T1000 (cell line): ENCODE measurements around the gene ITCH.
A peak's percentile ranks its signal among the peaks of the same experiment; 100 is the strongest.
"Not testable (repeated sequence)": the region's sequence is repeated elsewhere in the genome, so short reads cannot be mapped to it uniquely, and the experiment has no call there.

Experiments
- DNase-seq: peaks from one replicate; lab custom pipeline; 2025; ENCODE audit warnings: mixed read lengths; lab: John Stamatoyannopoulos, UW

ITCH gene

DNA sequence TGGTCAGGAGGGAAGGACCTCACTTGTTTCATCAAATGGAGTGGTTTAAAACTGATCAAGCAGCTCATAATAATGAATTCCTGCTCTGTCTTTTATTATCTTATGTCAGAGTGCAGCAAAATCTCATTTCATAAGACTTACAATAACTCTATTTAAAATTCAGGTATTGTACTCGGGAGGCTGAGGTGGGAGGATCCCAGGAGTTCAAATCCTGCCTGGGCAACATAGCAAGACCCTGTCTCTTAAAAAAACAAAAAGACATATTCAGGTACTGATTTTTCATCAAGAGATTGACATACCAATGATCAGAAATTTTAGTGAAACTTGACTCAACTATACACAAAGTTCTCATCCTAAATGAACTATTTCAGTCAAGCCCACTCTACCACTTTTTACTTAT, 147.5 kb downstream of the ITCH start:
- DNase-seq = no peak

- no peak for DNase-seq
Measured at GRCh38 chr20:34511891-34512265, 148.8 kb downstream of the ITCH start.

GRCh38 chr20:34512266-34512954, 149.3 kb downstream of the ITCH start:
- no peak for DNase-seq

GRCh38 chr20:34512955-34513419, 149.9 kb downstream of the ITCH start:
- DNase-seq = no peak

DNA sequence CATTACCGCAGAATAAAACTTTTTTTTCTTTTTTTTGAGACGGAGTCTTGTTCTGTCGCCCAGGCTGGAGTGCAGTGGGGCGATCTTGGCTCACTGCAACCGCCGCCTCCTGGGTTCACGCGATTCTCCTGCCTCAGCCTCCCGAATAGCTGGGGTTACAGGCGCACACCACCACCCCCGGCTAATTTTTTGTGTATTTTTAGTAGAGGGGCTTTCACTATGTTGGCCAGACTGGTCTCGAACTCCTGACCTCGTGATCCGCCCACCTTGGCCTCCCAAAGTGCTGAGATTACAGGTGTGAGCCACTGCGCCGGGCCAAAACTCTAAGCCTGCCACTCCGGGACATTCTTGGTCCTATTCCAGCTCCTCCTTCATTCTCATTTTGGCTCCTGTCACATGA, 151.0 kb downstream of the ITCH start:
- DNase-seq = not testable (repeated sequence)

DNA sequence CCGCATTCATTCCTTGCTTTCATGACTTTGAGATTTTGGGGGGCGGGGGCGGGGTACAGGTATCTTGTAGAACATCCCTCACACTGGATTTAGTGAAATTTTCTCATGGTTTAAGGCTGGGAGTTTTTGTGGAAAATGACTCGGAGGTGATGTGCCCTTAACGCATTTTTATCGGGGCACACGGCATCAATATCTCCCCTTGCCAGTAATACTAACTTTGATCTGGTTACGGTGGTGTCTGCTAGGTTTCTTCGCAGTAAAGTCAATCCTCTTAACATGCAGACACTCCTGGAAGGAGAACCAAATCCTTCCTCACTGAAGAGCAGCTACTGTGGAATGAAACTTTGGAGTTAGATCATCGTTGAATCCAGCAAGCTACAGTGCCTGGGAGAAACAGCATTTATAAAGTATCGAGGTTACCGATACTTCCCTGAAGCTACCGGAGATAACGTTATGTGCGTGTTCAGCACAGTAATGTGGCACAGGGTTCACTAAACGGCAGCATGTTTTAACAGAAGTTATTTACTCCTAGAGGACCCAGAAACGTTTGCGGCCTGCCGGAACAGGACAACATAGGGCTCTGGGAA, 151.9 kb downstream of the ITCH start:
- no peak for DNase-seq

DNA sequence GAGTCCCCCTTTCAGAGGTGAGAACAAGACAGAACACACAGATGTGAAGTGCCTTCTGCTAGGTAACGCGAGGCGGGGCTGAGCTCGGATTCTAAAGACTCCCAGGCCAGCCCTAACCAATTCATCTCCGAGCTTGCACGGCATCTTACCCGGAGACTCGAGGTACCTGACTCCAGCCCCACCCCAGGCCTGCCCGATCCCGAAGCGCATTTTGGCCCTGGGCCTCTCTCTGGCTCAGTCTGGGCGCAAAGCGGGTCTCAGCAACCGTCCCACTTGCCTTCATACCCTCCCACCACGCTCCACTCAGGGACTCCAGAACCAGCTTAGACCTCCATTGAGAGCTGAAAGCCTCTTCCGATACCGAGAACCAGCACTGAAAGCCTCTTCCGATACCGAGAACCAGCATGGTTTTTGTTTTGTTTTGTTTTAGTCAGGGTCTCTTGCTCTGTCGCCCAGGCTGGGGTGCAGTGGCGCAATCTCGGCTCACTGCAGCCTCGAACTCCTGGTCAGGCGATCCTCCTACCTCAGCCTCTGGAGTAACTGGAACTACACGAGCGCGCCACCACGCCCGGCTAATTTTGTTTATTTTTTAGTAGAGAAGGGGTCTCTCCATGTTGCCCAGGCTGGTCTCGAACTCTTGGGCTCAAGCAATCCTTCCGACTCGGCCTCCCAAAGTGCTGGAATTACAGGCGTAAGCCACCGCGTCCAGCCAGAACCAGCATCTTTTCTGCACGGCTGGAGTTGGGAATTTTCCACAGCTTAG, 152.6 kb downstream of the ITCH start:
- no peak for DNase-seq

GRCh38 chr20:34516247-34517113, 153.4 kb downstream of the ITCH start, which contains the start of gene DYNLRB1:
Gene DYNLRB1, plus strand, starts transcription at chr20:34516422. Its CDS starts 37 bp downstream, at chr20:34516459.
- DNase-seq = peak; percentile 93

GRCh38 chr20:34517114-34517505, 154.0 kb downstream of the ITCH start:
- DNase-seq = no peak

- DNase-seq = not testable (repeated sequence)
Measured at GRCh38 chr20:34518863-34519262, 155.8 kb downstream of the ITCH start.

DNA sequence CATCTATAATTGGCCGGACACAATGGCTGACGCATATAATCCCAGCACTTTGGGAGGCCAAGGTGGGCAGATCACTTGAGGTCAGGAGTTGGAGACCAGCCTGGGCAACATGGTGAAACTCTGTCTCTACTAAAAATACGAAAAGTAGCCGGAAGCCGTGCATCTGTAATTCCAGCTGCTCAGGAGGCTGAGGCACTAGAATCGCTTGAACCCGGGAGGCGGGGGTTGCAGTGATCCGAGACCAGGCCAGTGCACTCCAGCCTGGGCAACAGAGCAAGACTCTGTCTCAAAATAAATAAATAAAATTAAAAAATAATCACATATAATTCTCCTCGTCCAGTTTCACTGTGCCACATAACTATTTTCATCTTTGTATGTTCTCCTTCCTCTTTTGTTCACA, 156.8 kb downstream of the ITCH start:
- DNase-seq = not testable (repeated sequence)

GRCh38 chr20:34522969-34523871, 160.1 kb downstream of the ITCH start:
- DNase-seq = no peak

- DNase-seq = no peak
Measured at GRCh38 chr20:34524426-34524825, 161.4 kb downstream of the ITCH start.

DNA sequence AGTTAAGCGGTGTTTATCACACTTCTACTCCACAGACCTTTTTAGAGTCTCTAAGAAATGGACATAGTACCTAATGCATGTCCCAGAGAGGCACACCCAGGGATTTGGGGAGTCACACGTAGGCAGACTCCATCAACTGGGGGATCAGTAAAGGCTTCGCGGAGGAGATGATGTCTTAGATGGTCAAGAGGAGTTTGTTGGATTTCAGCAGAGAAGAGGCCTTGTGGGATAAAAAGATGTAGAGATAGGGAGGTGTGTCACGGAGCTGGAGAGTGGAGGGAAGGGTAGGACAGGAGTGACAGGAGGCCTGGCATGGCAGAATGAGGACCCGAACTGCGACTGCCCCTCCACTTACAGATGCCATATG, 162.3 kb downstream of the ITCH start:
- DNase-seq = no peak

- peak; percentile 98 for DNase-seq
Measured at GRCh38 chr20:34525709-34526416, 162.8 kb downstream of the ITCH start.

DNA sequence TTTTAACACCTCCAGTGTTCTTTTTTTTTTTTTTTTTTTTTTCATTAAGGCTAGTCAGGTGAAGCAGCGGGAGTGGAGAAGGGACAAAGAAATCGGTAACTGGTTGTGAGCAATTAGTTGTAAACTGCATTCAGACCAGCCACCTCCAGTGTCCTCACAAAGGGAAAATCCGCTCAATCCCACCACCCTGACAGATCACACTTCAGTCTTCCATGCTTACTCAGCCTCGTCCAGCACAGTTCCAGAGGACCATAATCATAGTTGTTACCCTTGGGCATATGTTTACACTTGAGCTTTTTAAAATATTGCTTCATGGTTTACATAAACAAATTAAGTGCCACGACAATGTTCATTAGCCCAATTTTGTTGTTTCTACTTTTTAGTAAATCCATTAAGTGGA, 163.4 kb downstream of the ITCH start:
- DNase-seq = no peak

- DNase-seq = no peak
Measured at GRCh38 chr20:34527016-34527415, 163.9 kb downstream of the ITCH start.

DNA sequence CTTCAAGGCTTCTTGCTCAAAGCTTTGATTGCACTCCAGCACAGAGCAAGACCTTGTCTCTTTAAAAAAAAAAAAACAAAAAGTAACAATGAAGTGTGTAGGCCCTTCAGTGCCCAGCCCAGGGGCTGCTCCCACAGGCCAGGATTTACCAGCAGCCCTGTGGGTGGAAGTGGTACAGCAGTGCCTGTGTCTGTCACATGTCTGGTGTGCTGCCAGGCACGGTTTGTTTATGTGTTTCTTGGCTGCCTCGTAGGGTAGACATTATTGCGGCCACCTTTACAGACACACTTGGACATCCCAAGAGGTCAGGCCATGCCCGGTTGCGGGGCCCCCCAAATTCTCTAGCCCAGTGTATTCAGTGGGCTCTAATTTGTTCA, 165.8 kb downstream of the ITCH start:
- DNase-seq = no peak

GRCh38 chr20:34529742-34530141, 166.7 kb downstream of the ITCH start:
- no peak for DNase-seq

DNA sequence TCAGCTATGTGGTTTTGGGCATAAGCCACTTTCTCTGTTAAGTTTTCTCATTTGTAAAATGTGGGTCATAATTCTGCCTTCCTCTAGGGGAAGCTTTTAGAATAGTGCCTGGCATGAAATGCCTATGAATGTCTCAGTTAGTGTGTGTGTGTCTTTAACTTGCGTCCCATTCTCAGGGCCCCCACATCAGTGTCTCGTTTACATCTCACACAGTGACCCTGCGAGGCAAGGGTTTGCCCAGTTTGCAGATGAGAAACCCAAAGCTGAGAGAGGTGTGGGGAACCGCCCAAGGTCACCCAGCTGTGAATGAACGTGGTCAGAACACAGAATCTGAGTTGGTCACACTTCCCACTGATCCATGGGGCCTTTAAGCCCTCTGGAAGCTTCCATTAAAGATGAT, 167.3 kb downstream of the ITCH start:
- no peak for DNase-seq
